Activated CD4-positive, alpha-beta T cell treated with anti-CD3 and anti-CD28 coated beads for 48 hours (primary cell): ENCODE measurements around the gene ACTR3.

Experiments
- DNase-seq: peaks from one replicate; pipeline ENCODE4 v3.0.0-alpha.2; 2020

Gene ACTR3

GRCh38 chr2:114006460-114006859 is 116.6 kb downstream of the ACTR3 start:
- DNase-seq, result no peak

GRCh38 chr2:114007436-114007835 is 117.5 kb downstream of the ACTR3 start:
- no peak for DNase-seq

- no peak for DNase-seq
Observed at GRCh38 chr2:114008720-114009119, 118.8 kb downstream of the ACTR3 start.

- no peak for DNase-seq
Observed at GRCh38 chr2:114009205-114009944, 119.5 kb downstream of the ACTR3 start.

GRCh38 chr2:114010001-114010400 is 120.1 kb downstream of the ACTR3 start:
- no peak for DNase-seq

- DNase-seq, result no peak
Observed at GRCh38 chr2:114011713-114012112, 121.8 kb downstream of the ACTR3 start.
